ENCODE data around the gene RPL13.
"Not testable (repeated sequence)": the region's sequence is repeated elsewhere in the genome, so short reads cannot be mapped to it uniquely, and the experiment has no call there.

RPL13 gene

DNA sequence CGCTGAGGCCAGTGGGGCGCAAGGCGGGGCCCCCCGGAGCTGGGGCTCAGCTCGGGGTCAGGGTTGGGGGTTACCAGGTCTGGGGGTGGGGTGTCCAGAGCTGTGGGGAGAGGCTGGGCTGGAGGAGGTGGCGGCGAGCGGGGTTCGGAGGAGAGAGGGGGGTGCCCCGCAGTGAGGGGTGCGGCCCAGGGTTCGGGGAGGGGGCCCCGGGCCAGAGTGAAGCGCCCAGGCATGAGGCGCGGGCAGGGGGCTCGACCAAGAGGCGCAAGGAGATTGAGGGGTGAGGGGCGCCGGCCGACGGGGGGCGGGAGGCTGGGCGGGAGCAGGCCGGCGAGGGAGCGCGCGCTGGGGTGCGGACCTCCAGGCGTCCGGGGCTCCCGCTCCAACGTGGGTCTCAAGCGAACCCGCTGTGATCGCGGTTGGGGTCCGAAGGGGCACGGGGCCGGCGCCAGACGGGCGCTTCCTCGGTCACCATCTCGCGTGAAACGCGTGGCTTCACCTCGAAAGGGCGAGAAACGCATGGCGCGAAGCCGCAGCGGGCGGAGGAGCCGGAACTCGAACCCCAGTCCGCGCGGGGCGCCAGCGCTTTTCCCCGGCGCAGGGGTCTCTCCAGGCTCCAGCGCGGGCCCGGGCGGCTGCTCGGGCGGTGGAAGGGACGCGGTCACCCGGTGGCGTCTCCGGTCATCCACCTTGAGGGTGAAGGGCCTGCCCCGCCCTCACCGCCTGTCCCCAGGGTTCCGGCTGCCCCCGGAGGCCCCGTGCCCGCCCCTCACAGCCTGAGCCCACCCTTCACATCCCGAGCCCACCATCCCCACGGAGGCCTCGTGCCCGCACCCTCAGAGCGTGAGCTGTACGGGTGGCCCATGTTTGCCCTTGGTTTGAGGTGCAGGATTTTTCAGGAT, 15.9 kb downstream of the RPL13 start:
- DNase-seq (ENCODE audit: low read depth in 2 of 2), result no peak

DNA sequence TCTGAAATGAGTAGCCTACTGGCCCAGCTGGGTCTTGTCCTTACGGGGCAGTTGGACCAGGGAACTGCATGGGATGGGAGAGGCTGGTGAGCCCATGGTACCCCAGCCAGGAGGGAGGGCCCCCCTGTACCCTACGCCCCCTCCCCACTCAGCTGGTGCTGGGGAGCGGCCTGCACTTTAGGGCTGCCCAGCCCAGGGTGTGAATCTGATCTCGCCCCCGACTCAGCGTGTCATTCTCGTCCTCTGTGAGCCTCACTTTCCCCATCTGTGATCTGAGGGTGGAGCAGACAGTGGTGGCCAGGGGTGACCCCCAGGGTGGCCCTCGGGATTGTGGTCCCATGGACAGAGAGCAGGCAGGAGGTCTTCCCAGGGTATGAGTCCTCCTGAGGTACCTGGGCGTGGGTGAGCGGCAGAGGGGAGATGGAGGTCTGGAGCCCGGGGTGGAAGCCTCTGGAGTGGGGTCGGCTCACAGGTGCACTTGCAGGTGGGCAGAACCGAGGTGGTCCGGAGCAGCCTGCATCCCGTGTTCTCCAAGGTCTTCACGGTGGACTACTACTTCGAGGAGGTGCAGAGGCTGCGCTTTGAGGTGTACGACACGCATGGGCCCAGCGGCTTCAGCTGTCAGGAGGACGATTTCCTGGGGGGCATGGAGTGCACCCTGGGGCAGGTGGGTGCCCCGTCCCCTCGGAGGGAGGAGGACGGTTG, 16.7 kb downstream of the RPL13 start:
- DNase-seq (ENCODE audit: low read depth in 2 of 2), result no peak

DNA sequence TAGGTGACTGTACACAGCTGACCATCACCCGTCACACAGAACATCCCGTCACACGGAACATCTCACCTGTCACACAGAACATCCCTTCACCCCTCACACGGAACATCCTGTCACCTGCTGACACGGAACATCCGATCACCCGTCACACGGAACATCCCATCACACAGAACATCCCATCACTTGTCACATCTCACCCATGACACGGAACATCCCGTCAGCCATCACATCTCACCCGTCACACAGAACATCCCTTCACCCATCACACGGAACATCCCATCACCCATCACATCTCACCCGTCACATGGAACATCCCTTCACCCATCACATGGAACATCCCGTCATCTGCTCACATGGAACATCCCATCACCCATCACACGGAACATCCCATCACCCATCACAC, 18.9 kb downstream of the RPL13 start:
- no peak for DNase-seq (ENCODE audit: low read depth in 2 of 2)

DNA sequence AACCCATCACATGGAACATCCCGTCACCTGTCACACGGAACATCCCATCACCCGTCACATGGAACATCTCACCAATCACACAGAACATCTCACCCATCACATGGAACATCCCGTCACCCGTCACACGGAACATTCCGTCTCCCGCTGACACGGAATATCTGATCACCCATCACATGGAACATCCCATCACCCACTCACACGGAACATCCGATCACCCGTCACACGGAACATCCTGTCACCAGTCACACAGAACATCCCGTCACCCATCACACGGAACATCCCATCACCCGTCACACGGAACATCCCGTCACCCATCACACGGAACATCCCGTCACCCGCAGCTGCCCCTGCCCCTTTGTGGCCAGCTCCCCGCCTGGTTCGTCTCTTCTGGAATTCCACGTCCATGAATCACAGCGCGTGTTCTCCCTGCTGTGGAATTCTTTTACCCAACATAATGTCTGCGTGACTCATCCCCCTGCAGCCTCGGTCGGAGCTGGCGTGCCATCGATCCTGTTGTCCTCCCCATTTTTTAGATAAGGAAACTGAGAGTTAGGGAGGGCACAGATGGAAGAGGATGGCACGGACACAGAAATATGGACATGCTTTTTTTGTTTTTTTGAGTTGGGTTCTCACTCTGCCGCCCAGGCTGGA, 20.7 kb downstream of the RPL13 start:
- DNase-seq (ENCODE audit: low read depth in 2 of 2), result no peak

DNA sequence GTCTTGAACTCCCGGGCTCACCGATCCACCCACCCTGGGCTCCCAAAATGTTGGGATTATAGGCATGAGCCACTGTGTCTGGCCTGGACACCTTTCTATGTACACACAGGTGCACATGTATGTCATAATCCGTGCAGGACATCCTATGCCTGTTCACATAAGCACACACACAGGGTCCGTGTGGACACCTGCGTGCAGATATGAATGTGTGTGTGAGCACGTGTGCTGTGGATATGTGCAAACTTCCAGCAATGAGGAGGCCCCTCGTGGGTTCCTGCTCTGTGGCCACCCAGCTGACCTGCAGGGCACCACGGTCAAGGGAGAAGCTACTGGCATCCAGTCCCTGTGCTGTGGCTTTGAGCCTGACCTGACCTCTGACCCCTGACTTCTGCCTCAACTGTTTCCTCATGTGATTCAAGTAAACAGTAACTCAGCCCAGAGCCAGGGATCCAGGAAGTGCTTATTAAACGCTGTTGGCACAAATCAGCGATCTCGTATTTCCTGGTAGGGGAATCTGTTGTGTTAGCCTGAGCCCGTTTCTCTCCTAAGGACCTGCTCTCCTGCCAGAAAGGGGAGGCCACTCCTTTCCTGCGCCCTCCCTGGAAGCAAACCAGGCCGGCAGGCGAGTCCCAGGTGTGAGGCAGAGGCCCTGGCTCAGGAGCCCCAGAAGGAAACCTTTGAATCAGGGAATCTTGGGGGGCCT, 21.5 kb downstream of the RPL13 start:
- no peak for DNase-seq (ENCODE audit: low read depth in 2 of 2)

DNA sequence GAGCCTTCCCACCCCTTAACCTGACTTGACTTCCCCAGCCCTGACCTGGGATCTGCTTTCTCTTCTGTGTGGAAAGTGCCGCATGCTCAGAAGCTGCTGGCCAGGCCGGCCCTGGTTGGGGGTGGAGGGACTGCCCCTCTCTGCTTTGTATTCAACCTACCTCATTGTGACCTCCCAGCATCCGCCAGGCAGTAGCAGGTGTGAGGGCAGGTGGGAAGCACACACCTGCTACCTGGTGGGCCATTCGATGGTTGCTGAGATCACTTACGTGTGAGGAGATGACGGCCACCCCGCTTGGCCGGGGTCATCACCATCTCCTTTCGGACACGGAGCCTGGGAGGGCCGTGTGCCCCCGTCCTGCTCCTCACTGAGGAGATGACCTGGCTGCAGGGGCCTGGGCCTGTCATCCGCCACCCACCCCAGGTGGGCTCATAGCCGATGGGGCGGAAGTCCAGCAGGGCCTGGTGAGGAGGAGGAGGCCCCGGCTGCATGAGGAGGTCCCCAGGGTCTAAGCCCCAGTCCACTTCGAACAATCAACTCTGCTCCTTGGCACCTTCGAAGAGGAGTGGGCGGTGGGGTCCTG, 22.2 kb downstream of the RPL13 start:
- no peak for DNase-seq (ENCODE audit: low read depth in 2 of 2)

DNA sequence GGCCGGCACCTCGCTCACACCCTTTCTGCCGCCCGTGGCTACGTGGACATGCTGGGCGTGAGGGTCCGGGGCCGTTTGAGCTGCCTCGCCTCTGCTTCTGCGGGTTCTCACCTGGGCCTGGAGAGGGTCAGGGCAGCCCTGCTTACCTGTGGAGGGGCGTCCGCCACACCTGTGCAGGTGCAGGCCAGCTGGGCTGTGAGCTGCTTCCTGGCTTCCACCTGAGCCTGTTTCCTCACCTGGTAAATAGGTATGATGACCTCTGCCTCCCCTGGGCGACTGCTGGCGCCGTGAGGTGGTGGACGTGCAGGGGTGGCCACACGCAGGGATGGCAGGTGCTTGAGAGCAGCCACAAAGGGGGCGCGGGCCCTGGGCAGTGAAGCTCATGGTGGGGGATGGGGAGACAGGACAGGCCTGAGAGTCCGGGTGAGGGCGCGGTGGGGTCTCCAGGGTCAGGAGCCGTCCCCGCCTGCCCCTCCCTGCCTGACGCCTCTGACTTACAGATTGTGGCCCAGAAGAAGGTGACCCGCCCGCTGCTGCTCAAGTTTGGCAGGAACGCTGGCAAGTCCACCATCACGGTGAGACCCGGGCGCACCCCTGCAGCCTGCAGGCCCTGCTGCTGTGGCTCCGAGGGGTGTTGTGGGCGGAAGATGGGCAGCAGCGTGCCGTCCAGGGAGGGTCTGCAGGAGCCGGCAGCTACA, 22.9 kb downstream of the RPL13 start:
- no peak for DNase-seq (ENCODE audit: low read depth in 2 of 2)

DNA sequence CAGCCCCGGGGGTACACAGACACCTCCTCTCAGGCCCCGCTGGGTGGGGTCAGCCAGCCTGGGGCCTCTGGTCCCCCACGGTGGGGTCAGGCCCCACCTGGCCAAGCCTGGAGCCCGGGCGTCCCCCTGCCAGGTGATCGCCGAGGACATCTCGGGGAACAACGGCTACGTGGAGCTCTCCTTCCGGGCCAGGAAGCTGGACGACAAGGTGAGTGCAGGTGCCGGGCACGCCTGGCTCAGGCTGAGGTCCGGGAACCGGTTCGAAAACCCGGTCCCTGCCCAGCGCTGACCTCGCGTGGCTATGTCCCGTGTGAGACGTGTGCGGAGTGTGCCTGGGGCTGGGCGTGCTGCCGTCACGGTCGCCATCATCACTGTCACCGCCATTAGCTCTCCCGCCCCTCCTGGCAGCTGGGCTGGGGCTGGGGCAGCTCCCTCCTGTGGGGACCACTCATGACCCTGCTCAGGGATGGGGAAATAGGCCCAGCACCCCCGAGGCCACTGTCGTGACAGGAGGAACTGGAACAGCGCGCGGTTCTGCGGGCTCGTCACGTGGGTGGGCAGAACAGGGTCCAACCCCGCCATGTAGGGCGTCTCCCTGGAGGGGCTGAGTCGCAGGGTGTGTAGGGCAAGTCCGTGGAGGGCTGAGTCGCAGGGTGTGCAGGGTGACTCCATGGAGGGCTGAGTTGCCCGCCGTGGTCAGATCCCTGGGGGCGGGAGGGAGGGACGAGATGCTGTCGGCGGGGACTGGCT, 23.6 kb downstream of the RPL13 start:
- no peak for DNase-seq (ENCODE audit: low read depth in 2 of 2)

DNA sequence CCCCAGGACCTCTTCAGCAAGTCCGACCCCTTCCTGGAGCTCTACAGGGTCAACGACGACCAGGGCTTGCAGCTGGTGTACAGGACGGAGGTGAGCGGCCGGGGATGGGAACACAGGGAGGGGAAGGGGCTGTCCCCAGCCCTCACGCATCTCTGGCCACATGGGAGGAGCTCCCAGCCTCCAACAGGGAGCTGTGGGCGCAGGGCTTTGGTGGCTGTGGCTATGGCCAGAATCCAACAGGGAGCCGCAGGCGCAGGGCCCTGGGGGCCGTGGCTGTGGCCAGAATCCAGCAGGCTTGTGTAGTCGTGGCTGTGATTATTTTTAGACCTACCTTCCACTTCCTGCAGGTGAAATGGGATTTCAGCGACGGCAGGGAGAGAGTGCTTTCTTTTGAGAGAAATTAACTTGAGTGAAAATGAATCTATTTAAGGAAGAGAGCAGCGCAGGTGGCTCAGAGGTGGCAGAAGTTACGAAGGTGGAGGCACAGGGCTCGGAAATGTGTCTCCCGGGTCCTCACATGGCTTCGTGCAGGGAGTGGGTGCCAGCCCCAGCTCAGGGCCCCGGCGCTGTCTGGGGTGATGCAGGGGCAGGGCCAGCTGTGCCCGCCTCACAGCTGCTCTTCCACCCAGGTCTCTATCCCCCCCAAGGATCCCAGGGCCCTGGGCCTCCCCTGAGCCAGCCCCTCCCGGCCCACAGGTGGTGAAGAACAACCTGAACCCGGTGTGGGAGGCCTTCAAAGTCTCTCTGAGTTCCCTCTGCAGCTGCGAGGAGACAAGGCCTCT, 24.5 kb downstream of the RPL13 start:
- DNase-seq (ENCODE audit: low read depth in 2 of 2), result no peak

DNA sequence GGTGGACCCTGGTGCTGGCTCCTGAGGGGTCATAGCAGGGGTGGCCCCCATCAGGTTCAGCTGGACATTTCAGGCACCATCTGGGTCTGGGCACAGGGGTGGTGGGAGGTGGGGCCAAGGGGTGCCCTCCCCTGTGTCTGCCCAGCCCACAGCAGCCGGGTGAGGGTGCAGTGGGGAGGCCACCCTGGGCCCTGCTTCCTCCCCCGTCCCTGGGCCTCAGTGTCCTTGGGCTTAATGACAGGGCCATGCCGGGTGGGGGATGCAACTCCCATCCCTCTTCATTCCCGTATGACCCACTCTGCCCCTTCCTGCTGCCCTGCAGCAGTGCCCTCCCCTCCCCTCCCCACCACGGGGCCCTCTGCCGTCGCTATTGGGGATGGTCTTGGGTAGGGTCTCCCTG, 25.7 kb downstream of the RPL13 start:
- DNase-seq (ENCODE audit: low read depth in 2 of 2), result no peak

DNA sequence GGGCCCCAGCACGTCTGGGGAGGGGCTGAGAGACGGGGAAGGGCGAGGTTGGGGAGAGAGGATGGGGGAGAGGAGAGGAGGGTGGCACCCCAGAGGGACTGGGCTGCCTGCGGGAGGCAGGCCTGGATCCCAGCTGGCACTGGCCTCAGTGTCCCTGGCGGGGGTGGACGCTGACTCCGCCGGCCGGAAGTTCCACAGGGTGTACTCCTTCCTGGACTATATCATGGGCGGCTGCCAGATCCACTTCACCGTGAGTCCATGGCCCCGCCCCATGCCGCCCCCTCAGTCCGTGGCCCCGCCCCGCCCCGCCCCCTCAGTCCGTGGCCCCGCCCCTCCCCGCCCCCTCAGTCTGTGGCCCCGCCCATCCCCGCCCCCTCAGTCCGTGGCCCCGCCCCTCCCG, 26.4 kb downstream of the RPL13 start:
- no peak for DNase-seq (ENCODE audit: low read depth in 2 of 2)

DNA sequence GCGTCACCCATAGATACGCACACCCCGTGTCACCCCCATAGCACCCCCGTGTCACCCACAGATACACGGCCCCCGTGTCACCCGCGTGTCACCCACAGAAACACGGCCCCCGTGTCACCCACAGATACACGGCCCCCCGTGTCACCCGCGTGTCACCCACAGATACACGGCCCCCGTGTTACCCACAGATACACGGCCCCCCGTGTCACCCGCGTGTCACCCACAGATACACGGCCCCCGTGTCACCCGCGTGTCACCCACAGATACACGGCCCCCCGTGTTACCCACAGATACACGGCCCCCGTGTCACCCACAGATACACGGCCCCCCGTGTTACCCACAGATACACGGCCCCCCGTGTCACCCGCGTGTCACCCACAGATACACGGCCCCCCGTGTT, 27.2 kb downstream of the RPL13 start:
- DNase-seq (ENCODE audit: low read depth in 2 of 2), result not testable (repeated sequence)

DNA sequence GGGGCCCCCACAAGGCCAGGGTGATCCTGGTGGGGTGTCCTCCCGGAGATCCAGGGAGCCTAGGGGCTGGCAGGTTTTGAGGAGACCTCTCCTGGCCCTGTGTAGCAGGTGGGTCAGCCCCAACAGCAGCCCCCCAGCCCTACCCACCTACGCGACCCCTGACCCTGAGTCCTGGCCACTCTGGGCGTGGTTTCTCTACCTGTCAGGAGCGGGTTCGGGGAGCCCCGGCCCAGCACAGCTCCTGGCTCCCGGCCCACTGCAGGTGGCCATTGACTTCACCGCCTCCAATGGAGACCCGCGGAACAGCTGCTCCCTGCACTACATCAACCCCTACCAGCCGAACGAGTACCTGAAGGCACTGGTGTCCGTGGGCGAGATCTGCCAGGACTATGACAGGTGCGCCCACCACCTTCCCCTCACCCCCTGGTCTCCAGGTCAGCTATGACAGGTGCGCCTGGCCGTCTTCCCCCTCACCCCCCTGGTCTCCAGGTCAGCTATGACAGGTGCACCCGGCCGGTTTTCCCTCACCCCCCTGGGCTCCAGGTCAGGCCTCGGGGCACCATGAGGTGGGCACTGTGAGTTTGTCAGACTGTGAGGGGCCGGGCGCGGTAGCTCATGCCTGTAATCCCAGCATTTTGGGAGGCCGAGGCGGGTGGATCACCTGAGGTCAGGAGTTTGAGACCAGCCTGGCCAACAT, 28.1 kb downstream of the RPL13 start:
- DNase-seq (ENCODE audit: low read depth in 2 of 2), result no peak

DNA sequence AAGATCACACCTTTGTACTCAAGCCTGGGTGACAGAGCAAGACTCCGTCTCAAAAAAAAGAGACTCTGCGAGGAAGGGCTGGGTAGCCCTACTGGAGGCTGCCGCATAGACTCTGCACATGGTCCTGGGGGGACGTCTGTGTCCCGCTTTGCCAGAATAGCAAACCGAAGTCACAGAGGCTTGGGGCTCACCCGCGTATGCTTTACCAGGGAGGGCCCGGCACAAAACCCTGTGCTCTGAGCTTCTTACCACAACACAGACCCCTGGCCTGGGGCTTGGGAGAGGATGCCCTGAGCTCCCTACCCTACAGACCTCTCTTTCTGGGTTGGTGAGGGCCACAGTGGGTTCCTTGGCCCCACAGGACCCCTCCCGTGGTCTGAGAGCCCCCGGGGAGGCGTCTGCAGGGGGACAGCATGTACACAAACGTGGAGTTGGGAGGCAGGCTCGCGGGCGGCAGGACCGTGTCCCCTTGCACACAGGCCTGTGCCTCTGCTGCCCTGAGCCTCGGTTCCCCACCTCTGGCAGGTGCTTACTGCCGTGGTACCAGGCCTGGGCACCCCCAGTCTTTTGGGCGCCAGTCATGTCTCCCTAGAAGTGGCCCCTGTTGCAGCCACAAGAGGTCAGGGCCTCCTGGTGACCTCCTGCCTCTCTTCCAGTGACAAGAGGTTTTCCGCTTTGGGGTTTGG, 28.9 kb downstream of the RPL13 start:
- no peak for DNase-seq (ENCODE audit: low read depth in 2 of 2)

DNA sequence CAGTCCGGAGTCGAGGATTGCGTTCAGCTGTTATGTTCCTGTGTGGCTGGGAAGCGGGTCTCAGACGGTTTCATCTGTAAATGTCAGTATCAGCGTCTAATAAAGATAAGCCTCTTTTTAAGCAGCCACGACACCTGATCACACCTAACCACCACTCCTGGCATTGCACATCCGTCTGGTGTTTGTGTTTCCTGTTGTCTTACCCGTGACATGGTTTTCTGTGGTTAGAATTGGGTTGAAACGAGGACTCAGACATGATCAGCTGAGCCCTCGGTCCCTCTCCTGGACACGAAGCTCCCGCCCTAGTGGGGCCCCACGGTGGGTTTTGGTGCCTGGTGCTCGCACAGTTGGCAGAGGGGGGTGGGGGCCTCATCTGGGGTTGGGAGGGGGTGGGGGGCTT, 33.4 kb downstream of the RPL13 start:
- DNase-seq (ENCODE audit: low read depth in 2 of 2), result no peak

DNA sequence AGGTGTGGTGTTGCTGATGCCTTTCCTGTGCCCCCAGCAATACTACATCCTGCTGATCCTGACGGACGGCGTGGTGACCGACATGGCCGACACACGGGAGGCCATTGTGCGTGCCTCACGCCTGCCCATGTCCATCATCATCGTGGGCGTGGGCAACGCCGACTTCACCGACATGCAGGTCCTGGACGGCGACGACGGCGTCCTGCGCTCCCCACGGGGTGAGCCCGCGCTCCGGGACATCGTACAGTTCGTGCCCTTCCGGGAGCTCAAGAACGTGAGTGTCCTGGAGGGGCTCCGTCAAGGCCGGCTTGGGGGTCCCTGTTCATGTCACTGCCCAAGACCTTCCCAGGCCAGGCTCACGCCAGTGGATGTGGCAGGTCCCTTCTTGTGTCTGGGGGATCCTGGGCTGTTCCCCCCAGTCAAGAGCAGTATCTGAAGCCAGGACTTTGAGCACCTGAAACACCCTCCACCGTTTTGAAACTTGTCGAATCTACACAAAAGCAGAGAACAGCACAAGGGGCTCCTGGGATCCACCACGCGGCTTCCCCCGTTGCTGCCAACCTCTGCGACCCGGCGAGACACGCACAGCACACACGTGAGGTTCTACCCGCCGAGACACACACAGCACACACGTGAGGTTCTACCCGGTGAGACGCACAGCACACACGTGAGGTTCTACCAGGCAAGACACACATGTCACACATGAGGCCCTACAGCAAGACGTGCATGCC, 35.0 kb downstream of the RPL13 start:
- DNase-seq (ENCODE audit: low read depth in 2 of 2), result no peak

DNA sequence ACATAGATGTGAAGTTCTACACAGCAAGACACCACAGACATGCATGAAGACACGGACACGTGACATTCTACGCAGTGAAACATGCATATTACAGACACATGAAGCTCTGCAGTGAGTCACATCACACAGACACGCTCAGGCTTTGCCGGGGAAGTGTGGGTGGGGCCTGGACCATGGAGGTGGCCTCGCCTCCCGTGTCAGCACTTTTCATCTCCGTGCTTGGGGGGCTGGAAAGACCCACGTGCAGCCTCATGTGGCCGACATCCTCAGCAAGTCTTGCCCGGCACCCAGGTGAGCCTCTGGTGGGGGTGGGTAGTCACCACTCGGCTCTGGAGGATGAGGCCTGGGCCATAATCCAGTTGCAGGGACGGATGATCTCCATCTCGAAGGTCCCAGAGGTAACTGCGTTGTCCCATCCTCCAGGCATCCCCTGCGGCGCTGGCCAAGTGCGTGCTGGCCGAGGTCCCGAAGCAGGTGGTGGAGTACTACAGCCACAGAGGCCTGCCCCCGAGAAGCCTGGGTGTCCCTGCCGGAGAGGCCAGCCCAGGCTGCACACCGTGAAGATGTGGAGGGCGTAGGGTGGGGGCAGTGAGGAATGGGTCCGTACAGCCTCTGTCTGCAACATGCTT, 35.7 kb downstream of the RPL13 start:
- no peak for DNase-seq (ENCODE audit: low read depth in 2 of 2)

All from stimulated activated CD8-positive, alpha-beta memory T cell treated with anti-CD3 and anti-CD28 coated beads, Interleukin-2, amount 100 ng/mL, for 48 hours (primary cell).